Gastroesophageal sphincter (tissue), 4 donors: ENCODE measurements around the gene RASA4B. TPM values are rescaled to one million over a fixed set of nuclear protein-coding genes. Genes with fewer than 3 reads are reported as not detected.
"Not testable (repeated sequence)": the region's sequence is repeated elsewhere in the genome, so short reads cannot be mapped to it uniquely, and the experiment has no call there.

Source experiments
- ATAC-seq: fragments of 150-250 bp; one replicate; pipeline ENCODE4 v1.9.1; 2016; ENCODE audit warnings: mild to moderate bottlenecking, moderate library complexity
- H3K27ac ChIP-seq, 4 donors: fragments of 200-600 bp; sonication (generic) in 3 of 4; 1 replicate in 3 of 4; 2 replicates in 1 of 4; pipeline ENCODE4 v1.5.1; 2016 to 2019
- H3K27me3 ChIP-seq: fragments of 200-600 bp; sonication (generic); one replicate; pipeline ENCODE4 v1.5.1; 2019
- H3K36me3 ChIP-seq, 2 donors: fragments of 200-600 bp; sonication (generic); one replicate each; pipeline ENCODE4 v1.5.1; 2019; ENCODE audit warnings: control low read depth in 1 of 2
- H3K4me1 ChIP-seq, 3 donors: fragments of 200-600 bp; sonication (generic); 1 replicate in 2 of 3; 2 replicates in 1 of 3; pipeline ENCODE4 v1.5.1; 2016 to 2019; ENCODE audit warnings: control low read depth in 2 of 3
- H3K4me3 ChIP-seq, 2 donors: fragments of 200-600 bp; sonication (generic); one replicate each; pipeline ENCODE4 v1.5.1; 2019; ENCODE audit warnings: mild to moderate bottlenecking in 1 of 2, moderate library complexity in 1 of 2
- H3K9me3 ChIP-seq, 3 donors: fragments of 200-600 bp; sonication (generic); one replicate each; pipeline ENCODE4 v1.5.1; 2017 to 2019; ENCODE audit warnings: control low read depth in 2 of 3
- WGBS, 2 donors: methylation state at CpG; one replicate each; pipeline ENCODE4 v1.1.5; 2018; ENCODE audit warnings: low coverage in 1 of 2; 5-methylcytosine and 5-hydroxymethylcytosine counted together
- total RNA-seq, 4 donors: library from RNA; depleted of rRNA; stranded (reverse); fragments of >200 nt; gene quantifications; one replicate each; pipeline ENCODE4 v1.1.0, GENCODE V29; 2016

Gene RASA4B
- total RNA-seq, 4 donors from 2014 or later = 6.1 to 34.3 (median 8.8) TPM

- not testable (repeated sequence) for ATAC-seq
Observed at GRCh38 chr7:102527182-102527581, 9.6 kb upstream of the RASA4B start.

GRCh38 chr7:102524803-102525202 lies 7.2 kb upstream of the RASA4B start:
- not testable (repeated sequence) for H3K27me3 ChIP-seq, H3K4me3 ChIP-seq, ATAC-seq, H3K4me1 ChIP-seq, H3K36me3 ChIP-seq, H3K27ac ChIP-seq, H3K9me3 ChIP-seq
- WGBS, 2 donors = no CpG with 5 or more reads among the region's 2 CpGs

More at GRCh38 chr7:102527182-102527581, 9.6 kb upstream of the RASA4B start:
- H3K36me3 ChIP-seq, H3K9me3 ChIP-seq, H3K27ac ChIP-seq, H3K4me1 ChIP-seq, H3K4me3 ChIP-seq, H3K27me3 ChIP-seq: not testable (repeated sequence)
- WGBS, 2 donors = no CpG with 5 or more reads among the region's 8 CpGs

GRCh38 chr7:102520797-102521196 lies 3.2 kb upstream of the RASA4B start:
- not testable (repeated sequence) for ATAC-seq, H3K36me3 ChIP-seq, H3K4me3 ChIP-seq, H3K27me3 ChIP-seq, H3K9me3 ChIP-seq, H3K27ac ChIP-seq, H3K4me1 ChIP-seq
- WGBS, 2 donors = 83% methylated on average over 4 of the region's 5 CpGs; no CpG with 5 or more reads in 1 of the 2 donors

GRCh38 chr7:102516951-102517350 lies 626 bp downstream of the RASA4B start:
- not testable (repeated sequence) for H3K36me3 ChIP-seq, H3K27ac ChIP-seq, H3K4me1 ChIP-seq, H3K27me3 ChIP-seq, H3K4me3 ChIP-seq, ATAC-seq, H3K9me3 ChIP-seq
- WGBS, 2 donors = no CpG with 5 or more reads among the region's 10 CpGs

- H3K27ac ChIP-seq, H3K9me3 ChIP-seq, H3K27me3 ChIP-seq, H3K36me3 ChIP-seq, H3K4me3 ChIP-seq, ATAC-seq, H3K4me1 ChIP-seq: not testable (repeated sequence)
- no CpG with 5 or more reads among the region's 3 CpGs for WGBS, 2 donors
Observed at GRCh38 chr7:102515889-102516288, 1.7 kb downstream of the RASA4B start.

GRCh38 chr7:102514881-102515721 lies 2.5 kb downstream of the RASA4B start:
- WGBS, 2 donors = no CpG with 5 or more reads among the region's 15 CpGs
- ATAC-seq = not testable (repeated sequence)

GRCh38 chr7:102512642-102513221 lies 4.8 kb downstream of the RASA4B start:
- H3K36me3 ChIP-seq, H3K9me3 ChIP-seq, H3K27me3 ChIP-seq, H3K4me1 ChIP-seq: not testable (repeated sequence)
- 0% methylated on average over 1 of the region's 5 CpGs; no CpG with 5 or more reads in 1 of the 2 donors for WGBS, 2 donors
- Histone ChIP-seq H3K4me3 (peak overlapping the region; percentile 18 to 39), H3K27ac (peak overlapping the region; percentile 81 to 85 (median 84))
- ATAC-seq = peak; percentile 27

More at GRCh38 chr7:102514881-102515721, 2.5 kb downstream of the RASA4B start:
- not testable (repeated sequence) for H3K9me3 ChIP-seq, H3K4me3 ChIP-seq, H3K4me1 ChIP-seq, H3K27me3 ChIP-seq, H3K36me3 ChIP-seq
- peak overlapping the region in 1 of 4 donors; percentile 37 for H3K27ac ChIP-seq

GRCh38 chr7:102511860-102512522 lies 5.6 kb downstream of the RASA4B start:
- H3K4me1 ChIP-seq, H3K4me3 ChIP-seq, H3K9me3 ChIP-seq, H3K36me3 ChIP-seq, H3K27me3 ChIP-seq, H3K27ac ChIP-seq: not testable (repeated sequence)
- WGBS, 2 donors = no CpG with 5 or more reads among the region's 30 CpGs
- peak; percentile 74 for ATAC-seq

GRCh38 chr7:102510575-102510974 lies 7.0 kb downstream of the RASA4B start:
- H3K27me3 ChIP-seq, ATAC-seq: not testable (repeated sequence)
- WGBS, 2 donors = no CpG with 5 or more reads among the region's 8 CpGs

GRCh38 chr7:102507410-102508088 lies 10.0 kb downstream of the RASA4B start:
- H3K27me3 ChIP-seq, H3K36me3 ChIP-seq, H3K4me3 ChIP-seq, H3K27ac ChIP-seq, H3K9me3 ChIP-seq, ATAC-seq, H3K4me1 ChIP-seq: not testable (repeated sequence)
- no CpG with 5 or more reads among the region's 8 CpGs for WGBS, 2 donors

More at GRCh38 chr7:102510575-102510974, 7.0 kb downstream of the RASA4B start:
- not testable (repeated sequence) for H3K36me3 ChIP-seq, H3K4me1 ChIP-seq, H3K4me3 ChIP-seq, H3K9me3 ChIP-seq, H3K27ac ChIP-seq

GRCh38 chr7:102505298-102506185 lies 12.0 kb downstream of the RASA4B start:
- H3K4me1 ChIP-seq, ATAC-seq, H3K27ac ChIP-seq, H3K9me3 ChIP-seq, H3K4me3 ChIP-seq, H3K27me3 ChIP-seq, H3K36me3 ChIP-seq: not testable (repeated sequence)
- no CpG with 5 or more reads among the region's 24 CpGs for WGBS, 2 donors

GRCh38 chr7:102503141-102503540 lies 14.4 kb downstream of the RASA4B start:
- not testable (repeated sequence) for H3K27me3 ChIP-seq, H3K4me1 ChIP-seq, H3K36me3 ChIP-seq, ATAC-seq, H3K4me3 ChIP-seq, H3K27ac ChIP-seq, H3K9me3 ChIP-seq
- WGBS, 2 donors = no CpG with 5 or more reads among the region's 12 CpGs
